GM19372 (cell line): ENCODE measurements around the gene CDH23.
A peak's percentile ranks its signal among the peaks of the same experiment; 100 is the strongest.
"Not testable (repeated sequence)": the region's sequence is repeated elsewhere in the genome, so short reads cannot be mapped to it uniquely, and the experiment has no call there.

Experiments used
- ATAC-seq: cut with Tn5 transposase; IDR thresholded peaks from one replicate; pipeline ENCODE4 v1.9.1; 2021; ENCODE audit warnings: mild to moderate bottlenecking, low read depth, moderate library complexity; ENCODE audit not compliant: unreplicated experiment

CDH23 gene

GRCh38 chr10:71396711-71397295 lies at the start of gene CDH23:
TSS of gene CDH23 (plus strand) at chr10:71396920. CDS start at chr10:71439832, 42,912 bp downstream.
- ATAC-seq, result no peak

GRCh38 chr10:71347587-71348395 lies 48.9 kb upstream of the CDH23 start:
- no peak for ATAC-seq

- no peak for ATAC-seq
These were observed 47.9 kb upstream of the CDH23 start for GRCh38 chr10:71348850-71349249.

- ATAC-seq, result no peak
These were observed 47.3 kb upstream of the CDH23 start for GRCh38 chr10:71349406-71349805.

GRCh38 chr10:71351087-71351486 lies 45.6 kb upstream of the CDH23 start:
- no peak for ATAC-seq

GRCh38 chr10:71351628-71352319 lies 44.9 kb upstream of the CDH23 start:
- ATAC-seq, result no peak

- ATAC-seq, result no peak
These were observed 43.1 kb upstream of the CDH23 start for GRCh38 chr10:71353639-71354038.

- no peak for ATAC-seq
These were observed 41.9 kb upstream of the CDH23 start for GRCh38 chr10:71354776-71355175.

- ATAC-seq, result no peak
These were observed 40.8 kb upstream of the CDH23 start for GRCh38 chr10:71355886-71356285.

- no peak for ATAC-seq
These were observed 38.9 kb upstream of the CDH23 start for GRCh38 chr10:71357792-71358265.

- ATAC-seq, result no peak
These were observed 38.4 kb upstream of the CDH23 start for GRCh38 chr10:71358277-71358676.

- not testable (repeated sequence) for ATAC-seq
These were observed 37.8 kb upstream of the CDH23 start for GRCh38 chr10:71358906-71359305.

- peak; percentile 54 for ATAC-seq
These were observed 37.2 kb upstream of the CDH23 start for GRCh38 chr10:71359364-71360046.

GRCh38 chr10:71360735-71361134 lies 36.0 kb upstream of the CDH23 start:
- ATAC-seq, result no peak

- ATAC-seq, result no peak
These were observed 35.1 kb upstream of the CDH23 start for GRCh38 chr10:71361581-71361980.

GRCh38 chr10:71362141-71362540 lies 34.6 kb upstream of the CDH23 start:
- no peak for ATAC-seq

- ATAC-seq, result no peak
These were observed 32.8 kb upstream of the CDH23 start for GRCh38 chr10:71363936-71364335.

- no peak for ATAC-seq
These were observed 31.4 kb upstream of the CDH23 start for GRCh38 chr10:71365366-71365765.

GRCh38 chr10:71366690-71367089 lies 30.0 kb upstream of the CDH23 start:
- no peak for ATAC-seq

GRCh38 chr10:71367271-71367670 lies 29.4 kb upstream of the CDH23 start:
- no peak for ATAC-seq

- ATAC-seq, result no peak
These were observed 28.5 kb upstream of the CDH23 start for GRCh38 chr10:71368176-71368575.
